Aorta (tissue), 5 donors: ENCODE data around the gene COL6A1. TPM values are rescaled to one million over a fixed set of nuclear protein-coding genes. Genes with fewer than 3 reads are reported as not detected.
A peak's percentile ranks its signal among the peaks of the same experiment; 100 is the strongest.
"Not testable (repeated sequence)": the region's sequence is repeated elsewhere in the genome, so short reads cannot be mapped to it uniquely, and the experiment has no call there.

Experiments
- ATAC-seq: fragments of 200-7000 bp; cut with Tn5 transposase; one replicate; pipeline ENCODE4 v1.9.1; 2022; ENCODE audit warnings: moderate library complexity; ENCODE audit not compliant: low FRiP score
- DNase-seq, 2 donors: peaks; one replicate each; pipeline ENCODE4 v3.0.0-alpha.2; 2020
- H3K27ac ChIP-seq, 2 donors: one replicate each; pipeline ENCODE4 v1.5.1; 2013; ENCODE audit warnings: low read length in 2 of 2, mild to moderate bottlenecking in 2 of 2, moderate library complexity in 2 of 2, control low read depth in 1 of 2, inconsistent platforms in 1 of 2, low read depth in 1 of 2
- H3K27me3 ChIP-seq, 2 donors: one replicate each; pipeline ENCODE4 v1.6.1; 2013; ENCODE audit warnings: control low read depth in 1 of 2, low read length in 1 of 2, mild to moderate bottlenecking in 1 of 2, moderate library complexity in 1 of 2; ENCODE audit not compliant: insufficient read depth in 2 of 2, control insufficient read depth in 1 of 2
- H3K36me3 ChIP-seq, 2 donors: one replicate each; pipeline ENCODE4 v1.6.1; 2013; ENCODE audit warnings: control low read depth in 1 of 2, low read length in 1 of 2, mild to moderate bottlenecking in 1 of 2; ENCODE audit not compliant: insufficient read depth in 2 of 2, control insufficient read depth in 1 of 2
- H3K4me1 ChIP-seq, 2 donors: one replicate each; pipeline ENCODE4 v1.6.1; 2013; ENCODE audit warnings: low read length in 2 of 2, control low read depth in 1 of 2, mild to moderate bottlenecking in 1 of 2, moderate library complexity in 1 of 2; ENCODE audit not compliant: insufficient read depth in 2 of 2, control insufficient read depth in 1 of 2
- H3K4me3 ChIP-seq, 2 donors: one replicate each; pipeline ENCODE4 v1.5.1; 2013; ENCODE audit warnings: low read length in 2 of 2, control low read depth in 1 of 2, mild to moderate bottlenecking in 1 of 2
- H3K9me3 ChIP-seq: one replicate; pipeline ENCODE4 v1.6.1; 2013; ENCODE audit warnings: mild to moderate bottlenecking, low read length; ENCODE audit not compliant: control insufficient read depth
- WGBS, 2 donors: extraction: QIAGEN DNeasy Blood & Tissue Kit; methylation state at CpG; one replicate each; pipeline ENCODE4 v1.1.7; 2013; 5-methylcytosine and 5-hydroxymethylcytosine counted together
- intact Hi-C, 2 donors: fragments of 100-400 bp; cut with DNase I; formaldehyde crosslinking; loops; one replicate each; pipeline versions ENCODE4 v1.14.2 to v1.15.0; 2022
- polyA plus RNA-seq, 2 donors: library from polyadenylated mRNA; stranded (reverse); fragments of 200-250 nt; gene quantifications; one replicate each; pipeline ENCODE4 v1.2.3, GENCODE V29; 2013
- total RNA-seq, 2 donors: library from RNA; stranded (reverse); fragmentation: NEBNext Ultra II Directional; extraction: Animal tissue kit (Norgen Biotek cat#: 25700); gene quantifications; one replicate each; pipeline ENCODE4 v1.2.1, GENCODE V29; 2021
- donor health status: healthy with polysubstance abuse.
- donor health status: Bipolar disorder and iron deficiency.
- donor health status: DM: no; HTN: no; CAD: no.
- donor health status: DM: no; HTN: no; CAD: no.
- donor health status: DM: yes; HTN: yes; CAD: no.

The COL6A1 gene
- total and polyA plus RNA-seq, 4 donors: 156 to 1,773 (median 525) TPM

- 92 to 97% methylated on average over 12 of the region's 12 CpGs for WGBS, 2 donors
- DNase-seq, H3K27me3 ChIP-seq, H3K4me3 ChIP-seq, H3K27ac ChIP-seq, ATAC-seq, H3K9me3 ChIP-seq, H3K4me1 ChIP-seq, intact Hi-C loops, H3K36me3 ChIP-seq: not testable (repeated sequence)
Observed at GRCh38 chr21:46046906-46047305, 65.3 kb downstream of the COL6A1 start.

GRCh38 chr21:46048926-46049889 is 67.6 kb downstream of the COL6A1 start:
- ATAC-seq: peak; percentile 91
- Histone ChIP-seq H3K4me1 (no peaks in the 10 kb centered on the region), H3K27ac (peak overlapping the region in 1 of 2 donors; percentile 14), H3K9me3 (no peaks in the 10 kb centered on the region), H3K27me3 (no peaks in the 10 kb centered on the region), H3K36me3 (no peaks in the 10 kb centered on the region), H3K4me3 (no peak overlapping the region)
- DNase-seq: peak; percentile 89 to 91
- intact Hi-C loops: no loop called here
- 62 to 64% methylated on average over 27 of the region's 27 CpGs for WGBS, 2 donors

GRCh38 chr21:46049890-46050667 is 68.5 kb downstream of the COL6A1 start:
- H3K27ac ChIP-seq: peak overlapping the region in 1 of 2 donors; percentile 4
- peak; percentile 31 for ATAC-seq
- no peaks in the 10 kb centered on the region for H3K36me3 ChIP-seq
- intact Hi-C loops: no loop called here
- no peaks in the 10 kb centered on the region for H3K4me1 ChIP-seq
- H3K9me3 ChIP-seq: no peaks in the 10 kb centered on the region
- no peak overlapping the region for H3K4me3 ChIP-seq
- 92 to 93% methylated on average over 33 of the region's 33 CpGs for WGBS, 2 donors
- H3K27me3 ChIP-seq: no peaks in the 10 kb centered on the region
- peak in 1 of 2 donors; percentile 46 for DNase-seq

- Histone ChIP-seq H3K4me1 (no peaks in the 10 kb centered on the region), H3K27me3 (no peaks in the 10 kb centered on the region), H3K4me3 (no peak overlapping the region), H3K27ac (no peak overlapping the region), H3K36me3 (no peaks in the 10 kb centered on the region), H3K9me3 (no peaks in the 10 kb centered on the region)
- WGBS, 2 donors: 92 to 93% methylated on average over 22 of the region's 22 CpGs
- peak in 1 of 2 donors; percentile 46 for DNase-seq
- intact Hi-C loops: no loop called here
- no peak for ATAC-seq
Observed at GRCh38 chr21:46050668-46051378, 69.3 kb downstream of the COL6A1 start.

- H3K9me3 ChIP-seq: no peaks in the 10 kb centered on the region
Observed at GRCh38 chr21:46051379-46051770, 69.8 kb downstream of the COL6A1 start.

GRCh38 chr21:46051821-46052675 is 70.5 kb downstream of the COL6A1 start:
- no peak overlapping the region for H3K4me3 ChIP-seq
- no peak overlapping the region for H3K27ac ChIP-seq
- H3K4me1 ChIP-seq: no peaks in the 10 kb centered on the region
- intact Hi-C loops: no loop called here
- ATAC-seq (no peak), DNase-seq (peak in 1 of 2 donors; percentile 39)
- H3K9me3 ChIP-seq: no peaks in the 10 kb centered on the region
- 91 to 93% methylated on average over 33 of the region's 33 CpGs for WGBS, 2 donors
- no peaks in the 10 kb centered on the region for H3K36me3 ChIP-seq
- H3K27me3 ChIP-seq: no peaks in the 10 kb centered on the region

More at GRCh38 chr21:46051379-46051770, 69.8 kb downstream of the COL6A1 start:
- Histone ChIP-seq H3K36me3 (no peaks in the 10 kb centered on the region), H3K4me3 (no peak overlapping the region), H3K27ac (no peak overlapping the region), H3K4me1 (no peaks in the 10 kb centered on the region), H3K27me3 (no peaks in the 10 kb centered on the region)
- DNase-seq (no peak), ATAC-seq (no peak)
- intact Hi-C loops: no loop called here
- WGBS, 2 donors: 83 to 92% methylated on average over 16 of the region's 16 CpGs

- ATAC-seq: no peak
- intact Hi-C loops: no loop called here
Observed at GRCh38 chr21:46052703-46053651, 71.4 kb downstream of the COL6A1 start.

More at GRCh38 chr21:46052703-46053651, 71.4 kb downstream of the COL6A1 start:
- H3K9me3 ChIP-seq: no peaks in the 10 kb centered on the region
- no peaks in the 10 kb centered on the region for H3K4me1 ChIP-seq
- DNase-seq: peak in 1 of 2 donors; percentile 44
- WGBS, 2 donors: 79 to 90% methylated on average over 31 of the region's 31 CpGs
- no peak overlapping the region for H3K4me3 ChIP-seq
- no peaks in the 10 kb centered on the region for H3K27me3 ChIP-seq
- no peaks in the 10 kb centered on the region for H3K36me3 ChIP-seq
- no peak overlapping the region for H3K27ac ChIP-seq
